Colonic mucosa (tissue), 4 donors: Measurements from ENCODE around the gene C10orf90. TPM values are rescaled to one million over a fixed set of nuclear protein-coding genes. Genes with fewer than 3 reads are reported as not detected.

ENCODE experiments used
- DNase-seq: peaks from one replicate; pipeline ENCODE4 v3.0.0-alpha.2; 2020
- H3K27ac ChIP-seq: fragments of 200-600 bp; one replicate; pipeline ENCODE4 v1.8.0; 2021
- H3K27me3 ChIP-seq: fragments of 200-600 bp; one replicate; pipeline ENCODE4 v1.8.0; 2021
- H3K36me3 ChIP-seq: fragments of 200-600 bp; one replicate; pipeline ENCODE4 v1.8.0; 2021
- H3K4me1 ChIP-seq: fragments of 200-600 bp; one replicate; pipeline ENCODE4 v1.8.0; 2021; ENCODE audit warnings: mild to moderate bottlenecking
- H3K4me3 ChIP-seq: fragments of 200-600 bp; one replicate; pipeline ENCODE4 v1.8.0; 2021
- H3K9ac ChIP-seq, 2 donors: one replicate each; pipeline ENCODE4 v1.7.0; 2013; ENCODE audit warnings: control low read depth in 2 of 2, low read depth in 2 of 2, low read length in 2 of 2
- H3K9me3 ChIP-seq: fragments of 200-600 bp; one replicate; pipeline ENCODE4 v1.8.0; 2021
- CTCF ChIP-seq: fragments of 200-600 bp; IDR thresholded peaks from one replicate; pipeline ENCODE4 v1.8.0; 2022; ENCODE audit warnings: antibody characterized with exemption, mild to moderate bottlenecking
- intact Hi-C: fragments of 100-400 bp; cut with DNase I; formaldehyde crosslinking; loops from one replicate; pipeline ENCODE4 v1.14.1; 2022
- total RNA-seq, 2 donors: library from RNA; stranded (reverse); fragmentation: NEBNext Ultra II Directional in 1 of 2; extraction: Animal tissue kit (Norgen Biotek cat#: 25700) in 1 of 2; gene quantifications; one replicate each; pipeline ENCODE4 v1.2.1, GENCODE V29; 2021
- donor health status: healthy.
- donor health status: DM: no; HTN: no; CAD: no.
- donor health status: DM: no; HTN: no; CAD: no.

The C10orf90 gene
- total RNA-seq, 2 donors from 2014 or later, result not detected

- Histone ChIP-seq H3K27ac (no peak overlapping the region), H3K9me3 (no peaks in the 10 kb centered on the region), H3K4me3 (no peak overlapping the region), H3K36me3 (no peaks in the 10 kb centered on the region), H3K4me1 (no peaks in the 10 kb centered on the region), H3K9ac (no peak overlapping the region), H3K27me3 (no peaks in the 10 kb centered on the region)
- DNase-seq, result no peak
- intact Hi-C loops, result no loop called here
- TF ChIP-seq CTCF, result no peak
These were observed 238.7 kb downstream of the C10orf90 start for GRCh38 chr10:126431816-126432215.

GRCh38 chr10:126430512-126430911, 240.0 kb downstream of the C10orf90 start:
- no peak for TF ChIP-seq CTCF
- Histone ChIP-seq H3K36me3 (no peaks in the 10 kb centered on the region), H3K27ac (no peak overlapping the region), H3K4me1 (no peaks in the 10 kb centered on the region), H3K4me3 (no peak overlapping the region), H3K9ac (no peak overlapping the region), H3K9me3 (no peaks in the 10 kb centered on the region), H3K27me3 (no peaks in the 10 kb centered on the region)
- intact Hi-C loops, result no loop called here
- DNase-seq, result no peak

GRCh38 chr10:126429275-126429674, 241.2 kb downstream of the C10orf90 start:
- intact Hi-C loops, result no loop called here

GRCh38 chr10:126425489-126426065, 244.9 kb downstream of the C10orf90 start:
- intact Hi-C loops, result no loop called here
- TF ChIP-seq CTCF, result no peak
- no peak overlapping the region for H3K9ac ChIP-seq
- H3K4me1 ChIP-seq, result no peaks in the 10 kb centered on the region
- no peaks in the 10 kb centered on the region for H3K36me3 ChIP-seq
- no peaks in the 10 kb centered on the region for H3K27me3 ChIP-seq
- no peaks in the 10 kb centered on the region for H3K9me3 ChIP-seq
- no peak overlapping the region for H3K4me3 ChIP-seq
- no peak for DNase-seq
- H3K27ac ChIP-seq, result no peak overlapping the region

More at GRCh38 chr10:126429275-126429674, 241.2 kb downstream of the C10orf90 start:
- Histone ChIP-seq H3K27me3 (no peaks in the 10 kb centered on the region), H3K36me3 (no peaks in the 10 kb centered on the region), H3K4me3 (no peak overlapping the region), H3K27ac (no peak overlapping the region), H3K9ac (no peak overlapping the region), H3K9me3 (no peaks in the 10 kb centered on the region), H3K4me1 (no peaks in the 10 kb centered on the region)
- no peak for TF ChIP-seq CTCF
- DNase-seq, result no peak

- no peak overlapping the region for H3K9ac ChIP-seq
- no peak for TF ChIP-seq CTCF
- no peak overlapping the region for H3K27ac ChIP-seq
- no peak for DNase-seq
- no peaks in the 10 kb centered on the region for H3K9me3 ChIP-seq
- no peaks in the 10 kb centered on the region for H3K27me3 ChIP-seq
- no peaks in the 10 kb centered on the region for H3K4me1 ChIP-seq
- intact Hi-C loops, result no loop called here
- no peaks in the 10 kb centered on the region for H3K36me3 ChIP-seq
- no peak overlapping the region for H3K4me3 ChIP-seq
These were observed 245.5 kb downstream of the C10orf90 start for GRCh38 chr10:126425032-126425431.
